HG03280 (cell line): ENCODE results near the gene BRD1.
"Not testable (repeated sequence)": the region's sequence is repeated elsewhere in the genome, so short reads cannot be mapped to it uniquely, and the experiment has no call there.

ENCODE experiments used
- ATAC-seq: cut with Tn5 transposase; IDR thresholded peaks from one replicate; pipeline ENCODE4 v1.9.1; 2021; ENCODE audit warnings: mild to moderate bottlenecking, moderate library complexity; ENCODE audit not compliant: unreplicated experiment

Gene BRD1

GRCh38 chr22:49827271-49827852 is 311 bp downstream of the BRD1 start:
- peak; percentile 34 for ATAC-seq

GRCh38 chr22:49826603-49827270 is 936 bp downstream of the BRD1 start:
- ATAC-seq, result peak; percentile 25

GRCh38 chr22:49825944-49826602 is 1.6 kb downstream of the BRD1 start:
- ATAC-seq, result no peak

GRCh38 chr22:49825436-49825835 is 2.2 kb downstream of the BRD1 start:
- no peak for ATAC-seq

- no peak for ATAC-seq
Measured at GRCh38 chr22:49824936-49825335, 2.7 kb downstream of the BRD1 start.

GRCh38 chr22:49824185-49824925 is 3.3 kb downstream of the BRD1 start:
- ATAC-seq, result no peak

GRCh38 chr22:49823289-49824045 is 4.2 kb downstream of the BRD1 start:
- ATAC-seq, result no peak

- ATAC-seq, result not testable (repeated sequence)
Measured at GRCh38 chr22:49821741-49822140, 5.9 kb downstream of the BRD1 start.

- no peak for ATAC-seq
Measured at GRCh38 chr22:49820984-49821383, 6.7 kb downstream of the BRD1 start.

GRCh38 chr22:49817359-49817758 is 10.3 kb downstream of the BRD1 start:
- ATAC-seq, result no peak

- no peak for ATAC-seq
Measured at GRCh38 chr22:49815641-49816091, 12.0 kb downstream of the BRD1 start.

- no peak for ATAC-seq
Measured at GRCh38 chr22:49814856-49815255, 12.8 kb downstream of the BRD1 start.

- no peak for ATAC-seq
Measured at GRCh38 chr22:49814164-49814686, 13.4 kb downstream of the BRD1 start.

GRCh38 chr22:49812838-49813237 is 14.8 kb downstream of the BRD1 start:
- no peak for ATAC-seq

GRCh38 chr22:49811020-49811791 is 16.5 kb downstream of the BRD1 start:
- no peak for ATAC-seq

GRCh38 chr22:49810363-49811019 is 17.2 kb downstream of the BRD1 start:
- ATAC-seq, result no peak

GRCh38 chr22:49807780-49808708 is 19.6 kb downstream of the BRD1 start:
- ATAC-seq, result no peak

GRCh38 chr22:49807129-49807528 is 20.5 kb downstream of the BRD1 start:
- no peak for ATAC-seq
